HG02588 (cell line): ENCODE results near the gene DHX40.
A peak's percentile ranks its signal among the peaks of the same experiment; 100 is the strongest.
"Not testable (repeated sequence)": the region's sequence is repeated elsewhere in the genome, so short reads cannot be mapped to it uniquely, and the experiment has no call there.

Source experiments
- ATAC-seq: cut with Tn5 transposase; IDR thresholded peaks from one replicate; pipeline ENCODE4 v1.9.1; 2021; ENCODE audit warnings: mild to moderate bottlenecking, moderate library complexity; ENCODE audit not compliant: unreplicated experiment

The DHX40 gene, protein sequence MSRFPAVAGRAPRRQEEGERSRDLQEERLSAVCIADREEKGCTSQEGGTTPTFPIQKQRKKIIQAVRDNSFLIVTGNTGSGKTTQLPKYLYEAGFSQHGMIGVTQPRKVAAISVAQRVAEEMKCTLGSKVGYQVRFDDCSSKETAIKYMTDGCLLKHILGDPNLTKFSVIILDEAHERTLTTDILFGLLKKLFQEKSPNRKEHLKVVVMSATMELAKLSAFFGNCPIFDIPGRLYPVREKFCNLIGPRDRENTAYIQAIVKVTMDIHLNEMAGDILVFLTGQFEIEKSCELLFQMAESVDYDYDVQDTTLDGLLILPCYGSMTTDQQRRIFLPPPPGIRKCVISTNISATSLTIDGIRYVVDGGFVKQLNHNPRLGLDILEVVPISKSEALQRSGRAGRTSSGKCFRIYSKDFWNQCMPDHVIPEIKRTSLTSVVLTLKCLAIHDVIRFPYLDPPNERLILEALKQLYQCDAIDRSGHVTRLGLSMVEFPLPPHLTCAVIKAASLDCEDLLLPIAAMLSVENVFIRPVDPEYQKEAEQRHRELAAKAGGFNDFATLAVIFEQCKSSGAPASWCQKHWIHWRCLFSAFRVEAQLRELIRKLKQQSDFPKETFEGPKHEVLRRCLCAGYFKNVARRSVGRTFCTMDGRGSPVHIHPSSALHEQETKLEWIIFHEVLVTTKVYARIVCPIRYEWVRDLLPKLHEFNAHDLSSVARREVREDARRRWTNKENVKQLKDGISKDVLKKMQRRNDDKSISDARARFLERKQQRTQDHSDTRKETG

GRCh38 chr17:59565171-59565958 is at the start of gene DHX40:
Gene DHX40, plus strand, starts transcription at chr17:59565610. Its CDS starts 62 bp downstream, at chr17:59565672.
- ATAC-seq = peak; percentile 81

- ATAC-seq = no peak
Observed at GRCh38 chr17:59516451-59516850, 49.0 kb upstream of the DHX40 start.

DNA sequence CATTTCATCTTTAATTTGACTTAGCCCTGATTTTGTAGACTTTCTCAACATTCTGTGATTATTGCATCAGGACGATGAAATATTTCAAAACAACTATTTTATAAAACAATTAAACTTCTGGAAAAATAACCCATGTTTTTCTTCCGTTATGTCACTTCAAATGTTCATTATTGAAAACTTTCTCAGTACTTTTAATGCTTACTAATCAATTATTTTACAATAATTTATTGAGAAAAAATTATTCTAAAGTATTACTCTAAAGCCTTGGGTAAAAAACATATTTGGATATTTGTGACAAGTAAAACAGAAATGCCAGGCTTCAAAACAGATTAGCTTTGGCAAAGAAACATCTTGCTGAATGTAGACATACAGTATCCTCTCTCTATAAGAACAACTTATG is 46.3 kb upstream of the DHX40 start:
- no peak for ATAC-seq

GRCh38 chr17:59520251-59520650 is 45.2 kb upstream of the DHX40 start:
- no peak for ATAC-seq

DNA sequence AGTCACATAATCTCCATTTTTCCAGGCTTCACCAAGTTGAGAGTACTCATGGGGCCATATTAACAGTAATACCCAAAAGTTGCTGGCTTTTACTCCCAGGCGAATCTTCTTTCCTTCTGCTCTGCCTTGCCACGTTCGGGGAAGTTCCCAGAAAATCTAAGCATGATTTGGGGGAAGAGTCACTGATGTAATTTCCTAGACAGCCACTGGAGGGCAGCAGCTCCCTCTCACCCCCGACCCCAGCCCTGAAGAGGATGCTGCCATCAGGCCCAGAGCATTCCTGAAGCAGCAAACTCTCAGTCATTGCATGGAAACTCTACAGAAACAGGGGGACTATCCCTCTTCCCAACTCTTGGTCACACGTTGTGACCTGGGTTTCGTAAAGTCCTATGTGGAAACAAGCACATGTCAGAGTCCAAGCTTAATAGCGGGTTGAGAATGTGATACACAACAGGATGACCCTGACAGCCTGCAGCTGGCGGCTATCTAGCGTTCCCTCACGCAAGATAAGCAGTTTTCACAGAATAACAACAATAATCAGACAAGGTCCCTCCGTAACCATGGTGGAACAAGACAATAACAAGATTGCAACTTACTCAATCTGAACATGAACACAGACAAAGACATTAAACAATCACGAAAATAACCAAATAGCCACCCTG is 43.8 kb upstream of the DHX40 start:
- no peak for ATAC-seq

DNA sequence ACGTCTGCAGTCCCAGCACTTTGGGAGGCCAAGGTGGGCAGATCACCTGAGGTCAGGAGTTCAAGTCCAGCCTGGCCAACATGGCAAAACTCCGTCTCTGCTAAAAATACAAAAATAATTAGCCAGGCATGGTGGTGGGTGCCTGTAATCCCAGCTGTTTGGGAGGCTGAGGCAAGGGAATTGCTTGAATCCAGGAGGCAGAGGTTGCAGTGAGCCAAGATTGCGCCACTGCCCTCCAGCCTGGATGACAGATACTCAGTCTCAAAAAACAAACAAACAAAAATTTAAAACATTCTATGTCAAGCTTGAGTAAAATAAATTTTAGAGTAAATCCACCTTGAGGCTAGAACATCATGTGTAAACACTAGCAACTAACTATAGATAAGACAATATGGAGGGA is 40.5 kb upstream of the DHX40 start:
- ATAC-seq = not testable (repeated sequence)

DNA sequence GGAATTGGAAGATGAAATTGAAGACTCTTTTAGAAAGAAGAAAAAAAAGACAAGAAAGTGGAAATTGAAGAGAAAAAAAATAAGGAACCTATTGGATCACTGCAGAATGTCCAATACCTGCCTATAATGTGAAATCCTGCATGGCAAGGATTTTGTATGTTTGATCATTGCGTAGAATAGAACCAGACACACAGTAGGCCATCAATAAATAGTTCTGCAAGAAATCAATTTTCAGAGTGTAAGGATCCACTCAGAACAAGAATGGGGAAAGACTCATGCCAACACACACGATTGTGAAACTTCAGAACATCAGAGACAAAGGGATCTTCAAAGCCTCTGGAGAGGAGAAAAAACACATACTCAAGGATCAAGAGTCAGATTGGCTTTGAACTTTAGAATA is 39.7 kb upstream of the DHX40 start:
- ATAC-seq = no peak

- ATAC-seq = no peak
Observed at GRCh38 chr17:59526451-59526850, 39.0 kb upstream of the DHX40 start.

DNA sequence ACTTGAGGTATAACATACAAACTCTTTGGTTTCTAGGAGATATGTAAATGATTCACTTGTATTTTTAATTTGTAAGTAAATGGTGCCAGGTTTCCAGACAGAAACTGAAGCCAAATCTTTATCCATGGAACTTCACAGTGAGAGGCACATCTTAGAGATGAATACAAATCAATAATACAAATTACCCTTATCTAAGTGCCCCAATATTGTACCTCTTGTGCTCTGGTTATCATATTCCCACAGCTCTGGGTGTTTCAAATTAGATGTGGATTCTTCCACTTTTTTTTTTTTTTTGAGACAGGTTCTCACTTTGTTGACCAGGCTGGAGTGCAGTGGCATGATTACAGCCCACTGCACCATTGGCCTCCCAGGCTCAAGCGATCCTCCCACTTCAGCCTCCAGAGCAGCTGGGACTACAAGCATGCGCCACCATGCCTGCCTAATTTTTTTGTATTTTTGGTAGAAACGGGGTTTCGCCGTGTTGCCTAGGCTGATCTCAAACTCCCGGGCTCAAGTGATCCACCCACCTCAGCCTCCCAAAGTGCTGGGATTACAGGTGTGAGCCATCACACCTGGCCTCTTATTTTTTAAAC is 38.0 kb upstream of the DHX40 start:
- ATAC-seq = no peak

GRCh38 chr17:59527931-59528330 is 37.5 kb upstream of the DHX40 start:
- no peak for ATAC-seq

DNA sequence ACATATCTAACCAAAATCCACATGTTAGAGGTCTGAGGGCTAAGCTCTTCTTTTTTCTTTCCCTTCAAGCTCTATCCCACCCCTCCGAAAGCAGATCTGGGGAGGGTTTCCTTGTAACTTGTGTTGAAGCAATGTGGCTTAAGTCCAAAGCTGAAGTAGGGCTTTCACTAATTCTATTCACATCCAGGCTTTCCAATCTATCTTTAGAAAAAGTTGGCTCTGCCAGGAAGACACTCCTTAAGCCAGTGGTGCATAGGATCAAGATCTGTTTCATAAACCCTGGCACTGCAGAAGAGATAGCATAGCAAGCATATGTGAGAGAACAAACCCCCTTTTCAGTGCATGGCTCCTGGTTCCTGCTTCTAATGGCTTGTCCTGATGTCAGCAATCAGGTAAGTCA is 34.9 kb upstream of the DHX40 start:
- no peak for ATAC-seq

DNA sequence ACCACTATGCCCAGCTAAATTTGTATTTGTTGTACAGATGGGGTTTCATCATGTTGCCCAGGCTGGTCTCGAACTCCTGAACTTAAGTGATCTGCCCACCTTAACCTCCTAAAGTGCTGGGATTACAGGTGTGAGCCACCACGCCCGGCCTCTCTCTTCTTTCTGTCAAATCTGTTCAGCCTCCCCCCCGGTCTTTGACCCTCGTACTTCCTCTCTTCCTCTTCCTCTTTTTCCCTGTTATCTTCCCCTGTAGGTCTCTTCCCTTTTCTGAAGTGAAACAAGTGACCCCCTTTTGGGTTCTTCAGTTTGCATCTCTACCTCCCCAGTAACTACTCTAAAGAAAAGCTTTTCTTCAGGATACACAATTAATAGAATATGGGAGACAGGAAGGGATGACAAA is 31.7 kb upstream of the DHX40 start:
- no peak for ATAC-seq

DNA sequence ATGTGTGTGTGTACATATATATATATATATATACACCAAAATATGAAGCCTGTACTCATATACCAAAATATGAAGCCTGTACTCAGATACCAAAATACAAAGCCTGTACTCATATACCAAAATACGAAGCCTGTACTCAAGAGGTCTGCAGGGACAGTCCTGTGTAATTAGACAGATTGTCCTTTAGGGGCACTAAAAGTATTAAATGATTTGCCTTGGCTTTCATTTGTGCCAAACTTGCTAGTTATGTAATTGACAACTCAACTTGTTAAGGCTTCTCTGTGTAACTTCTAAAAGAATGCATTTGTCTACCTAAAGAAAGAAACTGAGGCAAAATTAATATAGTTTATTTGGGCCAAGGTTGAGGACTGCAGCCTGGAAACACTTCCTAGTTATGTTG is 30.8 kb upstream of the DHX40 start:
- ATAC-seq = no peak

DNA sequence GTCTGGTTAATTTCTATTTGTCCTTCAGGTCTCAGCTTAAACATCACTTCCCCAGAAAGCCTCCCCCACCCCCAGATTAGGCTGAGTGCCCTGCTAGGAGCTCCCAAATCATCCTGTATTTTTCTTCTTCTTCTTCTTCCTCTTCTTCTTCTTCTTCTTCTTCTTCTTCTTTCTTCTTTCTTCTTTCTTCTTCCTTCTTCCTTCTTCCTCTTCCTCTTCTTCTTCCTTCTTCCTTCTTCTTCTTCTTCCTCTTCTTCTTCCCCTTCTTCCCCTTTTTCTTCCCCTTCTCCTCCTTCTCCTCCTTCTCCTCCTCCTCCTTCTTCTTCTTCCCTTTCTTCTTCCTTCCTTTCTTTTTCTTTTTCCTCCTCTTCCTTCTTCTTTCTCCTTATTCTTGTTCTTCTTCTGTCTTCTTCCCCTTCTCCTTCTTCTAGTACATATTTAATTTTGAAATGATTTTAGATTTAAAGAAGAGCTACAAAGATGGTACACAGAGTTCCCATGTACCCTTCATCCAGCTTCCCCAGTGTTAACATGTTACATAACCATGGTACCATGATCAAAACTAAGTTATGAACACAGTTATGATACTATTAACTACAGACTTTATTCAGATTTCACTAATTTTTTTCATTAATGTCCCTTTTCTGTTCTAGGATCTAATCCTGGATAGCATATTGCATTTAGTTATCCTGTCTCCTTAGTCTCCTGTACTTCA is 27.1 kb upstream of the DHX40 start:
- no peak for ATAC-seq

- ATAC-seq = no peak
Observed at GRCh38 chr17:59542960-59543635, 22.3 kb upstream of the DHX40 start.

DNA sequence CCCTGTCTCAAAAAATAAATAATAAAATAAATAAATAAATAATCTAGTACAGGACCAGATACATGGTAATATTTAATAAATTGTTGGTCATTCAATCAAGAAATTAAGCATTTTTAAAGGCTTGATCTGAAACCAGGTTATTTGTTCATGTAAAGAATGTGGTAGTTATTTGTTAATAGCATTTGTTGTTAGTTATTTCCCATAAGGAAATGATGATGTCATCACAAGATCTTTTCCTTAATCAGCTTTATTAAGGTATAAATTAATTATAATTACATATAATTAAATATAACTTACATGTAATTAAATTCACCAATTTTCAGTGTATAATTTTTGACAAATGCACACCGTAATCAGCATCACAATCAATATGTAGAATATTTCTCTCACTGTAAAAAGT is 19.5 kb upstream of the DHX40 start:
- ATAC-seq = no peak

DNA sequence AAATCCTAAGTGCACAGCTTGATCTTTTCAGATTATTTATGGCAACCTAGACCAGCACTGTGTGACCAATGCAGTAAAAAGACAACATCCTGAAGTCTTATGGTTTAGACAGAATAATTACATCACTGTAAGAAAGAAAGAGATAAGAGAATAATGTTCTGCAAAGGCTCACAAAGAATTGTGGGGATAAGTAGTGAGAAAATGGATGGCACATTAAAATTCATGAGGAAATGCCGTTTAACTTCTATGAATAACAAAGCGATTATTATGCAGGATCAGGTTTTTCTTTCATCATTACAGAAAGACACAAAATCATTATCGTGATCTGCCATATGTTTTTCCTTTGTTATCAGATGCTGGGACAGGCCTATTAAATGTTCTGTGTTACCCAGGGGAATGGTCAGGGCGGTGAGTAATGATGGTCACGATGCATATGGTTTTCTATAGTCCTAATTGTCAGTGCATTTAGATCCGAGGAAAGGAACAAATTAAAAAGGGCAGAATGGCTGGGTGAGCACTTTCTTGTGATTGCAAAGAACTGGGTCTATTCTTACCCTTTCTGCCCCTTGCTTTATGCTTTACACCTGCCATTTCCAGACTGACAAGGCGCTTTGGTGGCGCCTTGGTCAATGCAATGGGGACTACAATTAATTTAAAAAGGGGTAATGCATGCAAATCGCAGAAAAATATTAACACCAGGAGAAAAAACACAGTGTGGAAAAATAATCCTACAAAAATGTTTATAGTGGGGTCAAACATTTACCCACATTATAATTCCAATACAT is 18.1 kb upstream of the DHX40 start:
- no peak for ATAC-seq

DNA sequence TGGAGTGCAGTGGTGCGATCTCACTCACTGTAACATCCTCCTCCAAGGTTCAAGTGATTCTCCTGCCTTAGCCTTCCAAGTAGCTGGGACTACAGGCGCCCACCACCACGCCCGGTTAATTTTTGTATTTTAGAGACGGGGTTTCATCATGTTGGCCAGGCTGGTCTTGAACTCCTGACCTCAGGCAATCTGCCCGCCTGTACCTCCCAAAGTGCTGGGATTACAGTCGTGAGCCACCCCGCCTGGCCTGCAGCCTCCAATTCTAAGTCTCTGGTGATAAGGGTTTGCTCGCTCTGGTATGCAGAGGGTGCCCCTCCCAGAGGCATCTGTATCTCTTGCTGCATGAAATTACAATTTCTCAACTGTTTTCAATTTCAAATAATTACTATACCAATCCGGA is 16.4 kb upstream of the DHX40 start:
- ATAC-seq = not testable (repeated sequence)

DNA sequence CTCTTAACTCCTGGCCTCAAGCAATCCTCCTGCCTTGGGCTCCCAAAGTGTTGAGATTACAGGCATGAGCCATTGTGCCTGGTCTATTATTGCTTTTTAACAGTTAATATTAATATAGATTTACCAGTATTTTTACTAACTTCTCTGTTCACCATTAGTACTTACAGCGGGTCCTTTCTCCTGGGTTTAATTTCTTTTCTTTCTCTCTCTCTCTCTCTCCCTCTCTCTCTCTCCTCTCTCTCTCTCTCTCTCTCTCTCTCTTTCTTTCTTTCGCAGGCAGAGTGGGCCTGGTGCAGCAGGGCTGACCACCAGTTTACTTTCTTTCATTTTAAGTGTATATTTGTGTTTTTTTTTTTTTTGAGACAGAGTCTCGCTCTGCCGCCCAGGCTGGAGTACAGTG is 14.7 kb upstream of the DHX40 start:
- ATAC-seq = no peak
